ENCODE results near the gene AMIGO1.

AMIGO1 gene

DNA sequence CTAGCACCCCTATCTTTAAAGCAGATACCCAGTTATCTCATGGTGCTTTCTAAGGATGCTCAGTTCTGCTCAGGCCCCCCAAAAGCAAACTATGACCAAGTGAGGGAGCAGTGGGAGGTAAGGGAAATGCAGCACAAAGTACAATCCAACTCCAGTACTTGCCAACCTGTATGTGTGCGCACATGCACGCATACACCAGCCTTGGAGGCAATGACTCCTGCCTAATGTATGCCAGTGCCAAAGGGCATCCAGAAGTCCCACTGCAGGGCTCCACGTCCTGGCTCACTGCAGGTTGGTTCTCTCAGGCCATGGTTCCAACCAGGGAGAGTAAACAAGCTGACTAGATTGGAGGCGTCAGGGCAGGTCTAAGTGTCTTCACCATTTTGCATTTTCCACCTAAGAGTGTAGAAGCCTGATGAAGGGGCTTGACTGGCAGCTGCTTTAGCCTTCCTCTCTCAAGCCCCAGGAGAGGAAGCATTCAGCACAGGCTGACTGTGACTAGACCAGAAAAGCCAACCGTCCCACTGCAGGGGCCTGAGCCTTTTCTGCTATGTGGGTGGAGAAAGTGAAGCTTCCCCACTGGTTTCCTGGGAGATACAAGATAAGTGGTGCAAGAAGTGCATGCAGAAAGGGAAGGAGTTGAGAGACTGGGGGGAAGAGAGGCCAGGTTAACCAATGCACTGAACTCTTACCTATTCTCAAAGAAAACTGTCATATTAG lies 7.7 kb downstream of the AMIGO1 start:
- no peak overlapping the region for H3K27ac Mint-ChIP-seq
- ATAC-seq (ENCODE audit: low read depth), result no peak
- H3K4me1 Mint-ChIP-seq, result peaks cover 9% of the 10 kb centered on the region
- no peak overlapping the region for H3K4me3 Mint-ChIP-seq
- peaks cover under 1% of the 10 kb centered on the region for H3K36me3 Mint-ChIP-seq
- H3K27me3 Mint-ChIP-seq, result no peaks in the 10 kb centered on the region
- DNase-seq (ENCODE audit: low spot score in 2 of 2), result no peak
- H3K9me3 Mint-ChIP-seq, result no peaks in the 10 kb centered on the region

- Mint-ChIP-seq H3K4me1 (peaks cover 17% of the 10 kb centered on the region), H3K4me3 (no peak overlapping the region), H3K9me3 (no peaks in the 10 kb centered on the region), H3K27me3 (no peaks in the 10 kb centered on the region), H3K36me3 (peaks cover 8% of the 10 kb centered on the region), H3K27ac (no peak overlapping the region)
- DNase-seq (ENCODE audit: low spot score in 2 of 2), result no peak
- ATAC-seq (ENCODE audit: low read depth), result no peak
These were observed 8.6 kb downstream of the AMIGO1 start for GRCh38 chr1:109500941-109501381.

GRCh38 chr1:109499661-109500536 lies 9.6 kb downstream of the AMIGO1 start:
- Mint-ChIP-seq H3K36me3 (peaks cover 8% of the 10 kb centered on the region), H3K27ac (no peak overlapping the region), H3K9me3 (no peaks in the 10 kb centered on the region), H3K4me3 (no peak overlapping the region), H3K4me1 (peaks cover 24% of the 10 kb centered on the region), H3K27me3 (no peaks in the 10 kb centered on the region)
- ATAC-seq (ENCODE audit: low read depth), result no peak
- no peak for DNase-seq (ENCODE audit: low spot score in 2 of 2)

GRCh38 chr1:109499081-109499480 lies 10.4 kb downstream of the AMIGO1 start:
- Mint-ChIP-seq H3K27me3 (no peaks in the 10 kb centered on the region), H3K4me1 (peaks cover 28% of the 10 kb centered on the region), H3K4me3 (no peak overlapping the region), H3K36me3 (peaks cover 8% of the 10 kb centered on the region), H3K9me3 (no peaks in the 10 kb centered on the region), H3K27ac (no peak overlapping the region)
- ATAC-seq (ENCODE audit: low read depth), result no peak
- DNase-seq (ENCODE audit: low spot score in 2 of 2), result no peak

- peaks cover 8% of the 10 kb centered on the region for H3K36me3 Mint-ChIP-seq
- no peaks in the 10 kb centered on the region for H3K27me3 Mint-ChIP-seq
- no peaks in the 10 kb centered on the region for H3K9me3 Mint-ChIP-seq
- H3K4me3 Mint-ChIP-seq, result no peak overlapping the region
- peaks cover 29% of the 10 kb centered on the region for H3K4me1 Mint-ChIP-seq
- ATAC-seq (ENCODE audit: low read depth) (no peak), DNase-seq (ENCODE audit: low spot score in 2 of 2) (no peak)
- H3K27ac Mint-ChIP-seq, result no peak overlapping the region
These were observed 11.2 kb downstream of the AMIGO1 start for GRCh38 chr1:109498161-109498801.

DNA sequence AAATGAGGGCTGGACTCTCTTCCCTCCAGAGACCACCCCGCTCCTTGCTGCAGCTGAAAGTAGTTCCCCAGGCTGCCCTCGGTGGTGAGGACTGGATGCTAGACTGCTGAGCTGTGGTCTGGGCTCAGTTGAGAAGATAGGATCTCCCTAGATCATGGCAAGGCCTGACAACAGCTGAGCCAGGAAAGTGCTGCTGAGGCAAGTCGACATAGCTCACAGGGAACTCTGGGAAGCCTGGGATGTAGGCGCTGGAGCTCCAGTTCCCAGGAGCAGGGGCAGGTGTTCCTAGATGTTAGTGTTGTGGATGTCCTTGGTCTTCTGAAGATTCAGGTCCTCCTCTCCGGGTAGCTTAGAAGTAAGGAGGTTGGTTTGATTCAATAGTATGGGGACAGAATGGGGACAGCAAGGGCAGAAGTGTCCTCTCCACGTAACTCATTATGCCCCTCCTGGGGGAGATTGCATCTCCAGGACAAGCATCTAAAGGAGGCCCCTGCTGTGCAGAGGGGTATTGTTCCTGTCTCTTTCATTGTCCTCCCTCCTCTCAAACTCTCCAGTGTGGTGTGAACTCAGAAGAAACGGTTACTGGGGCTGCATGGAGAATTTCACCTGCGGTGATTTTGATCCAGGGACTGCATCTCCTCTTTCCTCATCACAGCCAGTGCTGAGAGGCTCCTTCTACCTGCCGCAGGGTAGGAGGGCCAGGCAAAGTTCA lies 11.9 kb downstream of the AMIGO1 start:
- H3K4me1 Mint-ChIP-seq, result peaks cover 26% of the 10 kb centered on the region
- no peak overlapping the region for H3K4me3 Mint-ChIP-seq
- ATAC-seq (ENCODE audit: low read depth) (no peak), DNase-seq (ENCODE audit: low spot score in 2 of 2) (no peak)
- H3K9me3 Mint-ChIP-seq, result no peaks in the 10 kb centered on the region
- no peaks in the 10 kb centered on the region for H3K27me3 Mint-ChIP-seq
- H3K27ac Mint-ChIP-seq, result no peak overlapping the region
- peaks cover 8% of the 10 kb centered on the region for H3K36me3 Mint-ChIP-seq

DNA sequence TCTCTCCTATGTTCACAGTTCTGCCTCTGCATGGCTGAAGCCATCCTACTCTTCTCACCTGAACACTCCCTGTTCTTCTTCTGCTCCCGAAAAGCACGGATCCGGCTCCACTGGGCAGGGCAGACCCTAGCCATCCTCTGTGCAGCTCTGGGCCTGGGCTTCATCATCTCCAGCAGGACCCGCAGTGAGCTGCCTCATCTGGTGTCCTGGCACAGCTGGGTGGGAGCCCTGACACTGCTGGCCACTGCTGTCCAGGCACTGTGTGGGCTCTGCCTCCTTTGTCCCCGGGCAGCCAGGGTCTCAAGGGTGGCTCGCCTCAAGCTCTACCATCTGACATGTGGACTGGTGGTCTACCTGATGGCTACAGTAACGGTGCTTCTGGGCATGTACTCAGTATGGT lies 13.8 kb downstream of the AMIGO1 start:
- Mint-ChIP-seq H3K4me3 (peak overlapping the region; percentile 65), H3K4me1 (peaks cover 26% of the 10 kb centered on the region), H3K27ac (no peak overlapping the region), H3K9me3 (no peaks in the 10 kb centered on the region), H3K27me3 (no peaks in the 10 kb centered on the region), H3K36me3 (peaks cover 8% of the 10 kb centered on the region)
- DNase-seq (ENCODE audit: low spot score in 2 of 2) (no peak), ATAC-seq (ENCODE audit: low read depth) (no peak)

- Mint-ChIP-seq H3K4me1 (peaks cover 26% of the 10 kb centered on the region), H3K27ac (peak within 1 kb of the TSS; percentile 93), H3K27me3 (no peaks in the 10 kb centered on the region), H3K36me3 (peaks cover 8% of the 10 kb centered on the region), H3K4me3 (peak within 1 kb of the TSS; percentile 97), H3K9me3 (no peaks in the 10 kb centered on the region)
- DNase-seq (ENCODE audit: low spot score in 2 of 2), result peak; percentile 93 to 97
- peak; percentile 87 for ATAC-seq (ENCODE audit: low read depth)
These were observed 15.6 kb downstream of the AMIGO1 start, which contains the start of gene CYB561D1 for GRCh38 chr1:109493805-109494539. Gene CYB561D1 (plus strand): TSS chr1:109494094. CDS start chr1:109494140, 46 bp downstream.

GRCh38 chr1:109493227-109493626 lies 16.3 kb downstream of the AMIGO1 start:
- DNase-seq (ENCODE audit: low spot score in 2 of 2) (no peak), ATAC-seq (ENCODE audit: low read depth) (no peak)
- Mint-ChIP-seq H3K4me3 (peak overlapping the region; percentile 97), H3K36me3 (peaks cover 8% of the 10 kb centered on the region), H3K4me1 (peaks cover 23% of the 10 kb centered on the region), H3K9me3 (no peaks in the 10 kb centered on the region), H3K27me3 (no peaks in the 10 kb centered on the region), H3K27ac (no peak overlapping the region)

DNA sequence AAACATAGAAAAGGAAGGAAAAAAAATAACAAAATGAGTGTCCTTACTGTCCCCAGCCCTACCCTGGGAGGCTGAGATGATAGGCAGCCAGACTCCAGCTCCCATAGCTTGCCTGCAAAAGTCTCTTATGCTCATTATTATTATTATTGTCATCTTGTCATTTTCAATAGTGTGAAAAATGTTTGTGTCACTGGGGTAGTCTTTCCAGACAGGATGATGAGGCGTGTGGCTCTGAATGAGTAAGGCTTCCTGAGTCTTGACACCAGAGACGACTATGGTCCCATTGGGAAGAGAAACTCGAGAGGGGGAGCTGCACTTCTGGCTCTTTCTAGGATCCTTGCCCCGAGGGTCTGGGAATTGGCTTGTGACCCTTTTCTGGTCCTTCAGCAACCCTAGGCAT lies 16.7 kb downstream of the AMIGO1 start:
- H3K4me1 Mint-ChIP-seq, result peaks cover 23% of the 10 kb centered on the region
- peak overlapping the region; percentile 27 for H3K4me3 Mint-ChIP-seq
- DNase-seq (ENCODE audit: low spot score in 2 of 2) (no peak), ATAC-seq (ENCODE audit: low read depth) (no peak)
- H3K36me3 Mint-ChIP-seq, result peaks cover 8% of the 10 kb centered on the region
- H3K27ac Mint-ChIP-seq, result no peak overlapping the region
- no peaks in the 10 kb centered on the region for H3K27me3 Mint-ChIP-seq
- H3K9me3 Mint-ChIP-seq, result no peaks in the 10 kb centered on the region

DNA sequence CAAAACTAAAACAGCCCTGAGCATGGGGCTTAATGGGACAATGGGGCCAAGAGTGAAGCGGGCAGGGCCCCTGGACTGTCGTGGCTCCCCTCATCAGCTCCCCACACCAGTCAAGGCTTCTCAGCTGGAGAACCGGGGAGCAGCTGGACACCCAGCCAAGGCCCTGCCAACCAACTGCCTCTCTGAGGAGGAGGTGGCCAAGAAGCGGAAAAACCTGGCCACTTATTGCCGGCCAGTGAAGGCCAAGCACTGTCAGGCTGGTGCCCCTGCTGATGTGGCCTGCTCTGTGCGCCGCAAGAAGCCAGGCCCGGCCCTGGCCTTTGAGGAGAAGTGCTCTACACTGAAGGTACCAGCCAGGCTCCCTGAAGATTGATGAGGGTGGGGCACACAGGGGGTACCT lies 18.2 kb downstream of the AMIGO1 start:
- ATAC-seq (ENCODE audit: low read depth), result no peak
- Mint-ChIP-seq H3K36me3 (peaks cover 4% of the 10 kb centered on the region), H3K4me1 (peaks cover 18% of the 10 kb centered on the region), H3K9me3 (no peaks in the 10 kb centered on the region), H3K4me3 (no peak overlapping the region), H3K27ac (no peak overlapping the region), H3K27me3 (no peaks in the 10 kb centered on the region)
- no peak for DNase-seq (ENCODE audit: low spot score in 2 of 2)

GRCh38 chr1:109490934-109491302 lies 18.6 kb downstream of the AMIGO1 start:
- no peak overlapping the region for H3K27ac Mint-ChIP-seq
- DNase-seq (ENCODE audit: low spot score in 2 of 2) (no peak), ATAC-seq (ENCODE audit: low read depth) (no peak)
- no peaks in the 10 kb centered on the region for H3K27me3 Mint-ChIP-seq
- peaks cover 16% of the 10 kb centered on the region for H3K4me1 Mint-ChIP-seq
- H3K36me3 Mint-ChIP-seq, result no peaks in the 10 kb centered on the region
- H3K4me3 Mint-ChIP-seq, result no peak overlapping the region
- no peaks in the 10 kb centered on the region for H3K9me3 Mint-ChIP-seq

All from memory B cell (primary cell).